Raji (cell line): Measurements from ENCODE around the gene NDUFA5.

Experiments used
- POLR2A ChIP-seq: IDR thresholded peaks from 2 replicates; pipeline ENCODE4 v1.6.1; 2011; ENCODE audit warnings: low read depth, low read length, control low read depth; ENCODE audit not compliant: insufficient read depth

Gene NDUFA5

DNA sequence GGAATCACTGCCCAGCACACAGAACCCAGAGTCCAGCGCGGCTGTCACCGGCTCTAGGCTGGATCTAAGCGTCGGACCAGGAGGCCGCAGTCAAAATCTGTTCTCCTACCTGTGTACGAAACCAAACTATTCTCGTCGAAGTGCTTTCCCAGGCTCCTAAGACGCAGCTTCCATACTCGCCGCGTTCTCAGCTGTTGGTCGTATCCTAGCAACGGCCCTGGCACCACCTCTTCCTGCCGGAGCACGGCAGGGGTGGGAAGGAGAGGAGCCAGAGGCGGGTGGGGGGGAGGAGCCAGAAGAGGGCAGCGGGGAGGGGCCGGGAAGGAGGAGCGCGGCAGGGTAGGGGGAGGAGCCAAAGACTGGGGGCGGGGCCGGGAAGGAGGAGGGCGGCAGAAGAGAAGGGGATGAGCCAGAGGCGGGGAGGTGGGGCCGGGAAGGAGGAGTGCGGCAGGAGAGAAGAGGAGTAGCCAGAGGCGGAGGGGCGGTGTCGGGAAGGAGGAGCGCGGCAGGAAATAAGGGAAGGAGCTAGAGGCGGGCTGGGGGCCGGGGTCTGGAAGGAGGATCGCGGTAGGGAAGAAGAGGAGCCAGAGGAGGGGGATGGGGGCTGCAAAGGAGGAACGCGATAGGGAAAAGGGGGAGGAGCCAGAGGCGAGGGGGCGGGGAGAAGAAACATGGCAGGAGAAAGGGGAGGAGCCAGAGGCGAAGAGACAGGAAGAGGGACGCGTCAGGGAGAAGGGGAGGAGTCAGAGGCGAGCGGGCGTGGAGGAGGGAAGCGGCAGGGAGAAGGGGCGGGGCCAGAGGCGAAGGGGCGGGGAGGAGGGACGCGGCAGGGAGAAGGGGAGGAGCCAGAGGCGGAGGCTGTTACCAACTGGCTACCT is 23.0 kb downstream of the NDUFA5 start, which contains the start of gene IQUB:
IQUB (minus strand) TSS at position 213 of the 878 bp plus-strand sequence. CDS start 22,255 bp downstream, outside the sequence.
- peak; percentile 38; the same call in 1 of the 2 replicates for TF ChIP-seq POLR2A

DNA sequence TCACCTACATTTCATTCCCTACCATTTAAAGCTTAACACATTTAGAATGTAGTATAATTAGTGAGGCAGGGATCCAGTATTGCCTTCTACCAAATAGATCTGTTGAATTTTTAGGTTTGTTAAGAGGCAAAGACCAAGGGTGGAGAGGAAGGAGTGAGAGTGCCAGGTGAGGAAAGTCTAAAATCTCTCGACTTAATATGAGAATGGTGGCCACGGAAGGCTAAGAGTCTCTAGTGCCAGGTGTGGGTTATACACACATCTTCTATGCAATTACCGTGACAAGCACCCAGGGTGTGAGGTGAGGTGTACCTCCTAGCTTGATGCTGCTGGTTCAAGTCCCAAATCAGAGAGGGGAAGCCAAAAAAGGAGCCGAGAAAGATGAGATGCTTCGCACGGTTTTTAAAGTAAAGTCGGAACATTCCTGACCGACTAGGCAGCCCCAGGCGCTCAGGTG is 23.7 kb downstream of the NDUFA5 start:
- TF ChIP-seq POLR2A, result no peak

DNA sequence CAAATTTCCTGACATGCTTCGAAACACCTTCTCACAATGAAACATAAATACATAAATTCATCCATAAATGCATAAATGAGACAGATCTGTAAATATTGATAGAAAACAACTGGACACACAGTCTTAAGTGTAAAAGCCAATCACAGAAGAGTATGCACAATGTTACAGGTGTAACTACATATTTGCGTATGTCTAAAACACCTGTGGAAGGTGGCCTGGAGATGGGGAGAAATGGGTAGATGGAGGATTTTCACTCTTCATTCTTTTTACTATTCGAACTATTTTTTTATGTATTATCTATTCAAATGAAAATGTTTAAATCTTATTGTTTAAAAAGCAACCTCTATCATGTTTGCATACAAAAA is 24.1 kb downstream of the NDUFA5 start:
- TF ChIP-seq POLR2A, result no peak

DNA sequence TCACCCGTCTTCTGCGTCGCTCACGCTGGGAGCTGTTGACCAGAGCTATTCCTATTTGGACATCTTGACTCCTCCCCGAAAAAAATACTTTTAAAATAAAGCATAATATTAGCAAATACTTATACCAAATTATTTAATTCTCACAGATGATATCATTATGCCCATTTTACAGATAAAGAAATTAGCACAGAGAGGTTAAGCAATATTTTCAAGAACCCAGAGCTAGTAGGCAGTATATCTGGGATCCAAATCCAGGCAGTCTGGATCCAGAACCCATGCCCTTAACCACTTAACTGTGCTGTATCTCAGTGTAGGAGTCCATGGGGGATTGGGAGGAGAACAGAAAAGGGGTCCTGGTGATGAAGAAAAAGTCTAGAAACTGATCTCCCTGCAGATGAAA is 29.4 kb downstream of the NDUFA5 start:
- no peak for TF ChIP-seq POLR2A

DNA sequence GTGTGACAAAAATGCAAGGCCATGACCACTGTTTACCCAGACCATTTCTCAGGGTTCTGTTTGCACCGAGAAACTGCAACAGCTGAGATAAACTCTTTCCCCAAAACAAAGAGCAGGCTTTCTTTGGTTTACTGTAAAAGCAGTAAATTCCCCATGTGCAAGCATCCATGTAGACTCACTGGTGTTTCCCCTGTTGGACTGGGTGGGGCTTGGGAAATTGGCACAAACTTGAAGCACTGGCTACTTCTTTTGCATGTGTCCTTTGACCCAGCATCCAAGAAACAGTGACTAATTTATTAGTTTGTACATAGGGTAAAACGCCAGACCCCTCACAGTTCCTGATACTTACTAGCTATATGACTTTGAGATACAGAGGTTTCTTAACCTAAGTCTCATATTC is 35.6 kb downstream of the NDUFA5 start:
- no peak for TF ChIP-seq POLR2A

DNA sequence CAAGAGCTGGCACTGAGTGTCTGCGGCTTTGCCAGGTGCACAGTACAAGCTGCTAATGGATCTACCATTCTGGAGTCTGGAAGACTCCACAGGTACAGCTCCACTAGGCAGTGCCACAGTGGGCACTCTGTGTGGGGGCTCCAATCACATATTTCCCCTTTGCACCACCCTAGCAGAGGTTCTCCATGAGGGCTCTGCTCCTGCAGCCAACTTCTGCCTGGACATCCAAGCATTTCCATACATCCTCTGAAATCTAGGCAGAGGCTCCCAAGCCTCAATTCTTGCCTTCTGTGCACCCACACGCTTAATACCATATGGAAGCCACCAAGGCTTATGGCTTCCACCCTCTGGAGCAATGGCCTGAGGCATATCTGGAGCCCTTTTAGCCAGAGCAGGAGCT is 52.4 kb downstream of the NDUFA5 start:
- no peak for TF ChIP-seq POLR2A

DNA sequence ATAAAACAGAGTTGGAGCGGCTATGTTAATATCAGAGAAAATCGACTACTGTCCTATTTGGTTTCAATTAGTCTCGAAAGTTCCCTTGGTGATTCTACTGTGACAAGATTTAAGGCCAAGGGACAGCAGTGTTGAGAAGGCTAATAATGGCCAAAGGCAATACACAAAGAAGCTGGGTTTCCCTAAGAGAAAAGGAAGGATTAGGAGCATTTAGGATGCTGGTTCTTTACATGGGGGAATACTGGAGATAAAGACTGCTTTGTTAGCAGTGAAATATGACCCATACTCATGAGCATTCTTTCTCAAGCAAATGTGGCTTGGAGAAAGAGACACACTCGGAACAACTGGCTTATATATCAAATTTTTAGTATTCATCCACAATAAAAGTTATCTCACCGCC is 55.4 kb downstream of the NDUFA5 start:
- no peak for TF ChIP-seq POLR2A

DNA sequence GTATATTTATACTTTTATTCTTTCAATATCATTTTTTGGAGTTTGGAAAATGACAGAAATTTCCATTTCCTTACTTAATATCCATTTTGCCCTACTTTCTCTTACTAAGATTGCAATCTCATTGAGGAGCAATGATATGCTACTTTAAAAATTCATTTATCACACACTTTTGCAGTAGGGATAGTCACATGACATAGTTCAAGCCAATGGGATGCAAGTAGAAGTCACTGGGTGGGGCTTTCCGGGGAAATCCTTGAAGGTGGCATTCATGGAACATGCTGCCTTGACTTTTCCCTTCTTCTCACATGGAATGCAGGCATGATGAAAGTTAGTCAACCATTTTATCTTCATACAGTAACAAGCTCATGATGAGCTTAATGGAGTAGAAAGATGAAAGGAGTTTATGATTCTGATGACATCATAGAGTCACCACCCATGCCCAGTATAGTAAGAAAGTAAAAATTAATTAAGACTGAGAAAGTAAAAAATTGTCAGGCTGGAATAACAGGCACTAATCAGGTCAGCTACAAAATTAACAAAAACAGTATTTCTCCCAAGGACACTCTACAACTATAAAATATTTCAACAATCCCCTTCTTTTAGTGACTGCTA is 56.6 kb downstream of the NDUFA5 start:
- TF ChIP-seq POLR2A, result no peak

DNA sequence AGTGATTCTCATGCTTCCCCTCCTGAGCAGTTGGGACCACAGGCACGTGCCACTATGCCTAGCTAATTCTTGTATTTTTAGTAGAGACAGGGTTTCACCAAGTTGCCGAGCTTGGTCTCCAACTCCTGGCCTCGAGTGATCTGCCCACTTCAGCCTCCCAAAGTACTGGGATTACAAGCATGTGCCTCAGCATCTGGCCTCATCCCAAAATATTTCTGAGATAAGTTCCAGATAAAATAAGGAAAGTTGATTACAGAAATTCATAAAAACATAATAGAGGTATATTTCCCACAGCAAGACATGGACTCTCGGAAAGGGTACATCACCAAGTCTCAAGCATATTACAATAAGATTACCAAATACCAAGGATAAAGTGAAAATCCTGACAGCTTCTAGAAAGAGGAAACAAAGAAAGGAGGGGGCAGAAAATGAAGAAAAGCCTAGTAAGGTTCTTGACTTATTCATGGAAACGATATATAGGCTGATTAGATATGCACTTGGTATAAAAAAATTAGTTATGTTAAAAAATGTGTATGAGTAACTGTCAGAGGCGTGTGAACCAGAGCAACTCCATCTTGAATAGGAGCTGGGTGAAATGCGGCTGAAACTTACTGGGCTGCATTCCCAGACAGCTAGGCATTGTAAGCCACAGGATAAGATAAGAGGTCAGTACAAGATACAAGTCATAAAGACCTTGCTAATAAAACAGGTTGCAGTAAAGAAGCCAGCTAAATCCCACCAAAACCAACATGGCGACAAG is 58.2 kb downstream of the NDUFA5 start:
- TF ChIP-seq POLR2A, result no peak

DNA sequence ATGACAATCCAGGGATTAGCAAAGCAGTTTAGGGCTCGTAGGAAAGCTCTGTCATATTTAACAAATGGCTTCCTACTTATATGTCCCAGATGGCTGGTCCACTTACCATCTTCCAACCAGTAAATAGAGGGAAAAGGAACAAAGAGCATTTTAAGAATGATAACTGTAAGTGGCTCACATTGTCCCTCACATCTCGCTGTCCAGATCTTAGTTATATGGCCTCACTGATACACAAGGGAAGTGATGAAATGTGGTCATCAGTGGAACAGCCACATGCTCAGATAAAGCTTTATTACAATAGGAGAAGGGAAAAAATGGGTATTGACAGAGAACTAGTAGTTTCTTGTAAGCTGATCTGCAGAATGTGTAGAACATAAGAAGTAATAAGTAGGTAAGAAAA is 59.0 kb downstream of the NDUFA5 start:
- no peak for TF ChIP-seq POLR2A

DNA sequence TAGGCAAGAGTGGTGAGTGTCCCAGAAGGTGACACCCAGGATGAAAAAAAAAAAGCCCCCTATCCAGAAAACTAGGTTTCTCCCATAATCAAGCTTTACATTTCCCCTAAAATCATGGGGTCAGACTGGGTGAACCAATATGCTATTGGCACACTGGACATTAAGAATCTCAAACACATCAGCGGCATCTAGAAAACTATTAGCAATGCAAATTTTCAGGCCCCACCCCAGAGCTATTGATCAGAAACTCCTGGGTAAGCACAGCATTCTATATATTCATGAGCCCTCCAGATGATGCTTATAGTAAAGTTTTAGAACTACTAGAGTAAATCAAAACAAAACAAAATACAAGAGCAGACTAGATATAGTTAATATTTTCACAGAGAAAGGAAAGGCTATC is 59.6 kb downstream of the NDUFA5 start:
- no peak for TF ChIP-seq POLR2A

DNA sequence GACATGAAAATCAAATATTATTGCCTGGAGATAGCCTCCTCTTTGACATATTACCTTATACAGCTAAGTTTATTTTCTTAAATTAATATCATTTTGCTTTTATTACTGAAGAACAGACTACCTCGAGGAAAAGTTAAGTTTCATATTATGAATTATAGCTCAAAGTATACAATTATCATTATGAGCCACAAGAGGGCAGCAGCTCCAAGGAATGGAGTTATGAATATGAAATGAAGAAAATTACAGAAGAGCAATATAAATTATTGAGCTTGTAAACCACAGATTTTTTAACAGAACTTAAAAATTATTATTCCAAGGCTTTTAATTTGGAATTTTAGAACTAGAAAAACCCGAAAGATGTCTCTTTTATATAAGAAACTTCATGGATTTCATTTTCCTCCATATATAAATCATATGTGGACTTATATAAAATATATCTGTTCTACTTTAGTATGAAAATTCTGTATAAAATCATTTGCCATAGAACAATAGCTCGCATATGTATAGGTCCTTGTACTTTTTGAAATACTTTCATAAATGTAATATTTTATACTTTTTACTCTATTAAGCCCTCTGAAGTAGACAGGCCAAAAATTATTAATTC is 63.3 kb downstream of the NDUFA5 start:
- no peak for TF ChIP-seq POLR2A

DNA sequence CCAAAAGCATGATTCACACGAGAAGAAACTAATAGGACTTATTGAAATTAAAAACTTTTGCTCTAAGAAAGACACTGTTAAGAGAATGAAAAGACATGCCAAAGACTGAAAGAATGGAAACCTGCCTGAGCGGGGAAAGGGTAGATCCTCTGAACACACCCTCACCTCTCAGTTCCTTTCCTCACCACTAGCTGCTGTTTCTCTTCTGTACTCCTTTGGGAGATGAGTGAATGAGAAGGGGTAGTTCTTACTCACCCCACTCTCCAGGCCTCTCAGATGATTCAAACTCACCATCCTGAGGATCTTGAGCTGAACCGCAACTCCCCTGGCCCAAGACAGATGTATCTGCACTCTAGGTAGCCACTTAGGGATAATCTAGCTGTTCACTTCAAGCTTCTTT is 65.1 kb downstream of the NDUFA5 start:
- TF ChIP-seq POLR2A, result no peak
